ENCODE results near the gene KLHL42.
A peak's percentile ranks its signal among the peaks of the same experiment; 100 is the strongest.

Gene KLHL42

GRCh38 chr12:27814851-27815591, 35.0 kb downstream of the KLHL42 start:
- peak; percentile 42 for DNase-seq (ENCODE audit: low read depth)

GRCh38 chr12:27817766-27818165, 37.7 kb downstream of the KLHL42 start:
- no peak overlapping the region for H3K4me3 ChIP-seq (ENCODE audit: low read length)
- DNase-seq (ENCODE audit: low read depth), result peak; percentile 6
- TF ChIP-seq CTCF (conservative IDR thresholded peaks at IDR 0.05; ENCODE audit: low read length), result no peak

More at GRCh38 chr12:27814851-27815591, 35.0 kb downstream of the KLHL42 start:
- no peak overlapping the region for H3K4me3 ChIP-seq (ENCODE audit: low read length)
- no peak for TF ChIP-seq CTCF (conservative IDR thresholded peaks at IDR 0.05; ENCODE audit: low read length)

GRCh38 chr12:27818401-27818918, 38.4 kb downstream of the KLHL42 start:
- TF ChIP-seq CTCF (conservative IDR thresholded peaks at IDR 0.05; ENCODE audit: low read length), result no peak
- no peak for DNase-seq (ENCODE audit: low read depth)
- H3K4me3 ChIP-seq (ENCODE audit: low read length), result no peak overlapping the region

GRCh38 chr12:27820564-27820963, 40.5 kb downstream of the KLHL42 start:
- no peak for DNase-seq (ENCODE audit: low read depth)
- no peak for TF ChIP-seq CTCF (conservative IDR thresholded peaks at IDR 0.05; ENCODE audit: low read length)

GRCh38 chr12:27821259-27821973, 41.4 kb downstream of the KLHL42 start:
- DNase-seq (ENCODE audit: low read depth), result peak; percentile 74
- TF ChIP-seq CTCF (conservative IDR thresholded peaks at IDR 0.05; ENCODE audit: low read length), result peak; percentile 84
- no peak overlapping the region for H3K4me3 ChIP-seq (ENCODE audit: low read length)

More at GRCh38 chr12:27820564-27820963, 40.5 kb downstream of the KLHL42 start:
- H3K4me3 ChIP-seq (ENCODE audit: low read length), result no peak overlapping the region

- TF ChIP-seq CTCF (conservative IDR thresholded peaks at IDR 0.05; ENCODE audit: low read length), result no peak
- DNase-seq (ENCODE audit: low read depth), result peak; percentile 46
- no peak overlapping the region for H3K4me3 ChIP-seq (ENCODE audit: low read length)
Observed at GRCh38 chr12:27822076-27822712, 42.2 kb downstream of the KLHL42 start.

Measured in AG10803 (cell line).